Naive thymus-derived CD4-positive, alpha-beta T cell (primary cell): ENCODE measurements around the gene BCL7A. TPM values are rescaled to one million over a fixed set of nuclear protein-coding genes. Genes with fewer than 3 reads are reported as not detected.
A peak's percentile ranks its signal among the peaks of the same experiment; 100 is the strongest.

ENCODE experiments used
- ATAC-seq: fragments of 150-1000 bp; cut with Tn5 transposase; 2 replicates; pipeline ENCODE4 v1.10.0; 2021; ENCODE audit warnings: mild to moderate bottlenecking, moderate library complexity
- CTCF ChIA-PET: fragments of 350-600 bp; sonication (Branson Sonifier 250); formaldehyde crosslinking; loops from one replicate; lab custom pipeline; 2021; ENCODE audit warnings: antibody characterized with exemption; lab: Charles Lee
- POLR2A ChIA-PET: fragments of 350-600 bp; sonication (Branson Sonifier 250); formaldehyde crosslinking; loops from one replicate; lab custom pipeline; 2021; ENCODE audit warnings: antibody characterized with exemption, inconsistent platforms; lab: Charles Lee
- DNase-seq, 9 donors: peaks; one replicate each; pipeline versions ENCODE4 v3.0.0 to v3.0.0-alpha.2; 2020 to 2022; ENCODE audit warnings: mixed read lengths in 1 of 9
- H3K27ac ChIP-seq: one replicate; pipeline ENCODE4 v1.7.0; 2013; ENCODE audit warnings: mild to moderate bottlenecking, low read depth, low read length, moderate library complexity
- H3K27me3 ChIP-seq, 2 donors: one replicate each; pipeline ENCODE4 v1.7.0; 2013; ENCODE audit warnings: low read length in 2 of 2, mild to moderate bottlenecking in 2 of 2, moderate library complexity in 2 of 2; ENCODE audit not compliant: control insufficient read depth in 2 of 2, insufficient read depth in 2 of 2
- H3K36me3 ChIP-seq, 3 experiments: 1 replicate in 2 of 3; 2 replicates in 1 of 3; pipeline ENCODE4 v1.7.0; 2013; ENCODE audit warnings: low read length in 3 of 3, mild to moderate bottlenecking in 3 of 3, moderate library complexity in 1 of 3; ENCODE audit not compliant: insufficient read depth in 3 of 3, control insufficient read depth in 2 of 3
- H3K4me1 ChIP-seq, 2 donors: one replicate each; pipeline ENCODE4 v1.7.0; 2013; ENCODE audit warnings: low read length in 2 of 2, mild to moderate bottlenecking in 2 of 2, moderate library complexity in 1 of 2; ENCODE audit not compliant: control insufficient read depth in 2 of 2, insufficient read depth in 2 of 2
- H3K4me3 ChIP-seq: 2 replicates; pipeline ENCODE4 v1.7.0; 2013; ENCODE audit warnings: mild to moderate bottlenecking, low read length
- H3K9me3 ChIP-seq, 3 experiments: 1 replicate in 2 of 3; 2 replicates in 1 of 3; pipeline ENCODE4 v1.7.0; 2013; ENCODE audit warnings: low read length in 3 of 3; ENCODE audit not compliant: control insufficient read depth in 2 of 3
- H3K27ac Mint-ChIP-seq, 9 donors: one replicate each; pipeline ENCODE4 v1.8.0; 2020 to 2022; ENCODE audit warnings: mixed read lengths in 9 of 9, mild to moderate bottlenecking in 8 of 9, moderate library complexity in 5 of 9, inconsistent platforms in 2 of 9
- H3K27me3 Mint-ChIP-seq, 5 donors: one replicate each; pipeline ENCODE4 v1.8.0; 2021 to 2022; ENCODE audit warnings: mixed read lengths in 5 of 5, mild to moderate bottlenecking in 1 of 5
- H3K36me3 Mint-ChIP-seq, 5 donors: one replicate each; pipeline ENCODE4 v1.8.0; 2020 to 2022; ENCODE audit warnings: mixed read lengths in 5 of 5, mild to moderate bottlenecking in 3 of 5, inconsistent platforms in 1 of 5
- H3K4me1 Mint-ChIP-seq, 7 donors: one replicate each; pipeline ENCODE4 v1.8.0; 2020 to 2022; ENCODE audit warnings: mixed read lengths in 7 of 7, mild to moderate bottlenecking in 3 of 7, inconsistent platforms in 1 of 7
- H3K4me3 Mint-ChIP-seq, 10 donors: one replicate each; pipeline ENCODE4 v1.8.0; 2020 to 2022; ENCODE audit warnings: mild to moderate bottlenecking in 10 of 10, mixed read lengths in 10 of 10, moderate library complexity in 6 of 10, inconsistent platforms in 2 of 10
- H3K9me3 Mint-ChIP-seq, 11 donors: one replicate each; pipeline ENCODE4 v1.8.0; 2020 to 2022; ENCODE audit warnings: mixed read lengths in 11 of 11, mild to moderate bottlenecking in 4 of 11, inconsistent platforms in 1 of 11, moderate library complexity in 1 of 11
- intact Hi-C, 2 donors: fragments of 100-400 bp; cut with micrococcal nuclease; formaldehyde crosslinking; loops; one replicate each; pipeline ENCODE4 v1.15.1; 2023
- polyA plus RNA-seq, 2 donors: library from polyadenylated mRNA; unstranded; fragments of 300-500 nt; fragmentation: Illumina TruSeq; gene quantifications; one replicate each; pipeline ENCODE4 v1.2.3, GENCODE V29; 2021
- total RNA-seq, 6 experiments: library from RNA in 5 of 6; stranded (reverse) in 5 of 6; gene quantifications; 1 replicate in 5 of 6; 2 replicates in 1 of 6; pipeline ENCODE4 v1.2.3 and lab custom pipeline; 2021 to 2026

The BCL7A gene
- total and polyA plus RNA-seq, 7 experiments from 2014 or later = 4.0 to 11.9 (median 5.4) TPM

- no peak for DNase-seq
- H3K4me1 ChIP-seq = peaks cover 7 to 11% of the 10 kb centered on the region in 2 donors
- Mint-ChIP-seq H3K9me3 (peaks cover 0 to 2% (median 0%) of the 10 kb centered on the region in 11 donors), H3K27me3 (peaks cover 0 to 4% (median 0%) of the 10 kb centered on the region in 5 donors), H3K36me3 (no peaks in the 10 kb centered on the region), H3K27ac (no peak overlapping the region), H3K4me3 (no peak overlapping the region), H3K4me1 (peaks cover 9 to 18% (median 12%) of the 10 kb centered on the region in 7 donors)
- no peaks in the 10 kb centered on the region for H3K36me3 ChIP-seq
- POLR2A ChIA-PET = interaction anchor here (0.6 to 1.4 kb wide), 5 partner anchors 8 to 1761 kb away, joined by 3 to 7 read pairs (median 3); no protein-coding TSS in a partner anchor
- H3K27ac ChIP-seq = no peak overlapping the region
- no peak for ATAC-seq
- CTCF ChIA-PET = interaction anchor here (0.7 to 0.8 kb wide), 2 partner anchors 18 to 51 kb away, joined by 3 read pairs; no protein-coding TSS in a partner anchor
- intact Hi-C loops = no loop called here
- no peaks in the 10 kb centered on the region for H3K9me3 ChIP-seq
- no peaks in the 10 kb centered on the region for H3K27me3 ChIP-seq
- no peak overlapping the region for H3K4me3 ChIP-seq
These were observed 50.6 kb downstream of the BCL7A start for GRCh38 chr12:122072031-122072970.

- H3K9me3 Mint-ChIP-seq = peaks cover 0 to 2% (median 0%) of the 10 kb centered on the region in 11 donors
- no peaks in the 10 kb centered on the region for H3K9me3 ChIP-seq
- H3K4me1 ChIP-seq = peaks cover 4 to 6% of the 10 kb centered on the region in 2 donors
- H3K36me3 Mint-ChIP-seq = no peaks in the 10 kb centered on the region
- H3K36me3 ChIP-seq = no peaks in the 10 kb centered on the region
- no peaks in the 10 kb centered on the region for H3K27me3 ChIP-seq
- H3K4me1 Mint-ChIP-seq = peaks cover 0 to 8% (median 4%) of the 10 kb centered on the region in 7 donors
- no peak overlapping the region for H3K27ac Mint-ChIP-seq
- H3K4me3 ChIP-seq = no peak overlapping the region
- no peak overlapping the region for H3K27ac ChIP-seq
- POLR2A ChIA-PET = interaction anchor here (1.3 kb wide), 1 partner anchor 48 kb away, joined by 3 read pairs; no protein-coding TSS in a partner anchor
- no peak overlapping the region for H3K4me3 Mint-ChIP-seq
- intact Hi-C loops = no loop called here
- CTCF ChIA-PET = interaction anchor here (0.7 kb wide), 1 partner anchor 60 kb away, joined by 3 read pairs; no protein-coding TSS in a partner anchor
- H3K27me3 Mint-ChIP-seq = peaks cover 0 to 4% (median 0%) of the 10 kb centered on the region in 5 donors
- no peak for ATAC-seq
- no peak for DNase-seq
These were observed 52.1 kb downstream of the BCL7A start for GRCh38 chr12:122073815-122074214.

- no peaks in the 10 kb centered on the region for H3K9me3 ChIP-seq
- Mint-ChIP-seq H3K4me1 (peaks cover 7 to 31% (median 14%) of the 10 kb centered on the region in 7 donors), H3K27me3 (peaks cover 0 to 4% (median 0%) of the 10 kb centered on the region in 5 donors), H3K27ac (peak overlapping the region in 1 of 9 donors; percentile 28), H3K36me3 (peaks cover 0 to 9% (median 0%) of the 10 kb centered on the region in 5 donors), H3K4me3 (peak overlapping the region; percentile 38 to 98 (median 85)), H3K9me3 (peaks cover 0 to 2% (median 0%) of the 10 kb centered on the region in 11 donors)
- H3K27me3 ChIP-seq = no peaks in the 10 kb centered on the region
- peaks cover 0 to 5% (median 0%) of the 10 kb centered on the region in 3 experiments for H3K36me3 ChIP-seq
- intact Hi-C loops = loop anchor here in 1 of 2 donors (5.0 kb wide), 1 partner anchor 285 kb away; the partner anchor contains the start of gene RHOF
- peaks cover 7 to 27% of the 10 kb centered on the region in 2 donors for H3K4me1 ChIP-seq
- H3K4me3 ChIP-seq = no peak overlapping the region
- ATAC-seq (no peak), DNase-seq (no peak)
- ChIA-PET POLR2A (interaction anchor here (0.6 to 8.8 kb wide), 6 partner anchors 8 to 777 kb away, joined by 3 to 65 read pairs (median 4); no protein-coding TSS in a partner anchor), CTCF (interaction anchor here (0.6 to 1.6 kb wide), 4 partner anchors 20 to 79 kb away, joined by 3 to 6 read pairs (median 4); no protein-coding TSS in a partner anchor)
- H3K27ac ChIP-seq = no peak overlapping the region
These were observed 55.2 kb downstream of the BCL7A start for GRCh38 chr12:122076743-122077495.

- intact Hi-C loops = loop anchor here (1.0 to 5.0 kb wide), 9 partner anchors 10 to 286 kb away; partner anchors contain the start of genes DIABLO (in 2 of the 2), CFAP251 (in 1 of the 2) and RHOF (in 1 of the 2)
- peak; percentile 77 to 95 (median 85) for DNase-seq
- H3K9me3 ChIP-seq = no peaks in the 10 kb centered on the region
- peak within 1 kb of the TSS; percentile 66 for H3K4me3 ChIP-seq
- peaks cover 0 to 5% (median 0%) of the 10 kb centered on the region in 3 experiments for H3K36me3 ChIP-seq
- peak within 1 kb of the TSS; percentile 85 to 100 (median 98) for H3K4me3 Mint-ChIP-seq
- POLR2A ChIA-PET = interaction anchor here (0.6 to 8.8 kb wide), 9 partner anchors 10 to 277 kb away, joined by 3 to 150 read pairs (median 4); no protein-coding TSS in a partner anchor
- peak within 1 kb of the TSS; percentile 82 to 99 (median 88) for H3K27ac Mint-ChIP-seq
- H3K27me3 Mint-ChIP-seq = no peaks in the 10 kb centered on the region
- CTCF ChIA-PET = interaction anchor here (0.8 to 1.6 kb wide), 5 partner anchors 19 to 660 kb away, joined by 3 to 6 read pairs (median 3); no protein-coding TSS in a partner anchor
- peak within 1 kb of the TSS; percentile 82 for H3K27ac ChIP-seq
- H3K9me3 Mint-ChIP-seq = peaks cover 0 to 2% (median 0%) of the 10 kb centered on the region in 11 donors
- peaks cover 22 to 32% of the 10 kb centered on the region in 2 donors for H3K4me1 ChIP-seq
- peak; percentile 91 for ATAC-seq
- peaks cover 7 to 45% (median 28%) of the 10 kb centered on the region in 7 donors for H3K4me1 Mint-ChIP-seq
- no peaks in the 10 kb centered on the region for H3K27me3 ChIP-seq
- H3K36me3 Mint-ChIP-seq = peaks cover 0 to 15% (median 0%) of the 10 kb centered on the region in 5 donors
These were observed 56.7 kb downstream of the BCL7A start, which contains the start of gene MLXIP for GRCh38 chr12:122078141-122079032. MLXIP (plus strand) TSS chr12:122078756; CDS start chr12:122078854, 98 bp downstream.

GRCh38 chr12:122079033-122079531 lies 57.4 kb downstream of the BCL7A start:
- Histone ChIP-seq H3K36me3 (peaks cover 0 to 5% (median 0%) of the 10 kb centered on the region in 3 experiments), H3K27ac (peak overlapping the region; percentile 82), H3K4me3 (peak overlapping the region; percentile 66), H3K4me1 (peaks cover 29 to 32% of the 10 kb centered on the region in 2 donors), H3K27me3 (no peaks in the 10 kb centered on the region), H3K9me3 (no peaks in the 10 kb centered on the region)
- ATAC-seq (peak; percentile 17), DNase-seq (peak in 1 of 9 donors; percentile 44)
- peaks cover 7 to 52% (median 35%) of the 10 kb centered on the region in 7 donors for H3K4me1 Mint-ChIP-seq
- H3K9me3 Mint-ChIP-seq = peaks cover 0 to 2% (median 0%) of the 10 kb centered on the region in 11 donors
- peaks cover 0 to 22% (median 5%) of the 10 kb centered on the region in 5 donors for H3K36me3 Mint-ChIP-seq
- POLR2A ChIA-PET = interaction anchor here (0.6 to 8.8 kb wide), 6 partner anchors 11 to 37 kb away, joined by 3 to 150 read pairs (median 34); no protein-coding TSS in a partner anchor
- H3K27ac Mint-ChIP-seq = peak overlapping the region; percentile 82 to 99 (median 88)
- peak overlapping the region; percentile 85 to 100 (median 98) for H3K4me3 Mint-ChIP-seq
- CTCF ChIA-PET = interaction anchor here (1.1 to 3.7 kb wide), 3 partner anchors 21 to 27 kb away, joined by 3 to 30 read pairs (median 3); no protein-coding TSS in a partner anchor
- intact Hi-C loops = loop anchor here (1.0 to 5.0 kb wide), 3 partner anchors 9 to 287 kb away; partner anchors contain the start of genes CFAP251 (in 1 of the 2) and RHOF (in 1 of the 2)
- H3K27me3 Mint-ChIP-seq = no peaks in the 10 kb centered on the region
